Measurements from ENCODE around the gene HS3ST3B1. TPM values are rescaled to one million over a fixed set of nuclear protein-coding genes. Genes with fewer than 3 reads are reported as not detected.

The HS3ST3B1 gene
- polyA plus RNA-seq, 1 of the 3 experiments (the other 2 are of a cell fraction), result 0.67 TPM

GRCh38 chr17:14297161-14297851, 3.6 kb upstream of the HS3ST3B1 start:
- Histone ChIP-seq H3K36me3 (replicated peaks in 1 of 2; ENCODE audit: control insufficient read depth in 1 of 2, insufficient read depth in 2 of 2, low read length in 1 of 2) (no peaks in the 10 kb centered on the region), H3K9ac (no peak overlapping the region), H3K9me3 (no peaks in the 10 kb centered on the region), H3K79me2 (ENCODE audit: insufficient read depth) (peaks cover 10% of the 10 kb centered on the region), H3K9me2 (no peaks in the 10 kb centered on the region), H3K27ac (ENCODE audit: low read depth in 2 of 2, low read length in 1 of 2) (no peak overlapping the region), H3K4me2 (peak overlapping the region; percentile 69), H3K27me3 (ENCODE audit: insufficient read depth) (peaks cover 61% of the 10 kb centered on the region), H3F3A (replicated peaks; ENCODE audit: insufficient read depth) (no peaks in the 10 kb centered on the region), H3K4me3 (ENCODE audit: low read depth in 2 of 2, low read length in 1 of 2) (peak overlapping the region; percentile 33 to 54; a peak in 3 of 4 replicates), H4K20me1 (ENCODE audit: insufficient read depth) (no peaks in the 10 kb centered on the region; the same call in 1 of the 2 replicates), H2AFZ (ENCODE audit: low read depth) (no peak overlapping the region), H3K4me1 (ENCODE audit: control insufficient read depth in 1 of 2, insufficient read depth in 2 of 2, low read depth in 1 of 2, low read length in 1 of 2) (peaks cover 0 to 18% of the 10 kb centered on the region in 2 experiments; a peak in 2 of 4 replicates)
- WGBS (ENCODE audit: low lambda C conversion rate), result 7% methylated on average over 19 of the region's 63 CpGs
- TF ChIP-seq GATA2 (CRISPR knock-in tag; IDR thresholded peaks at IDR 0.05), result no peak
- TF ChIP-seq CTCF (IDR thresholded peaks at IDR 0.05), result peak; percentile 46
- CTCF ChIA-PET, result interaction anchor here (0.7 to 4.1 kb wide), 5 partner anchors 12 to 1182 kb away, joined by 3 to 12 read pairs (median 4); no protein-coding TSS in a partner anchor
- DNase-seq, result peak; percentile 50
- POLR2A ChIA-PET, result no interaction called here

- Histone ChIP-seq H2AFZ (ENCODE audit: low read depth) (peak overlapping the region; percentile 15; the same call in 1 of the 2 replicates), H4K20me1 (ENCODE audit: insufficient read depth) (no peaks in the 10 kb centered on the region; the same call in 1 of the 2 replicates), H3K4me1 (ENCODE audit: control insufficient read depth in 1 of 2, insufficient read depth in 2 of 2, low read depth in 1 of 2, low read length in 1 of 2) (peaks cover 0 to 23% of the 10 kb centered on the region in 2 experiments; a peak in 2 of 4 replicates), H3K79me2 (ENCODE audit: insufficient read depth) (peaks cover 17% of the 10 kb centered on the region), H3K4me2 (no peak overlapping the region), H3K9me3 (no peaks in the 10 kb centered on the region), H3K4me3 (ENCODE audit: low read depth in 2 of 2, low read length in 1 of 2) (no peak overlapping the region), H3K27me3 (ENCODE audit: insufficient read depth) (peaks cover 60% of the 10 kb centered on the region), H3K9me2 (no peaks in the 10 kb centered on the region), H3K9ac (no peak overlapping the region), H3K36me3 (replicated peaks in 1 of 2; ENCODE audit: control insufficient read depth in 1 of 2, insufficient read depth in 2 of 2, low read length in 1 of 2) (no peaks in the 10 kb centered on the region), H3F3A (replicated peaks; ENCODE audit: insufficient read depth) (no peaks in the 10 kb centered on the region), H3K27ac (ENCODE audit: low read depth in 2 of 2, low read length in 1 of 2) (no peak overlapping the region)
- ChIA-PET POLR2A (no interaction called here), CTCF (interaction anchor here (0.6 to 4.1 kb wide), 5 partner anchors 702 to 1268 kb away, joined by 3 to 12 read pairs (median 4); no protein-coding TSS in a partner anchor)
- TF ChIP-seq EZH2phosphoT487 (IDR thresholded peaks at IDR 0.05; ENCODE audit: borderline replicate concordance, low read depth), result peak; percentile 88
- no peak for TF ChIP-seq NRF1 (IDR thresholded peaks at IDR 0.05; ENCODE audit: low read depth, low read length)
- WGBS (ENCODE audit: low lambda C conversion rate), result 46% methylated on average over 22 of the region's 42 CpGs
- DNase-seq, result no peak
Observed at GRCh38 chr17:14298221-14298946, 2.5 kb upstream of the HS3ST3B1 start.

GRCh38 chr17:14298947-14299279, 2.0 kb upstream of the HS3ST3B1 start:
- no peak for TF ChIP-seq RAD21 (IDR thresholded peaks at IDR 0.05; ENCODE audit: low read length)
- TF ChIP-seq GATA2 (CRISPR knock-in tag; IDR thresholded peaks at IDR 0.05), result no peak
- TF ChIP-seq EZH2phosphoT487 (IDR thresholded peaks at IDR 0.05; ENCODE audit: borderline replicate concordance, low read depth), result 0 out of 2 replicates have a peak, but pooled peaks have one; percentile 21
- CTCF ChIA-PET, result interaction anchor here (0.6 to 4.1 kb wide), 5 partner anchors 702 to 1268 kb away, joined by 3 to 12 read pairs (median 4); no protein-coding TSS in a partner anchor
- Histone ChIP-seq H2AFZ (ENCODE audit: low read depth) (peak overlapping the region; percentile 15; the same call in 1 of the 2 replicates), H4K20me1 (ENCODE audit: insufficient read depth) (no peaks in the 10 kb centered on the region; the same call in 1 of the 2 replicates), H3K4me1 (ENCODE audit: control insufficient read depth in 1 of 2, insufficient read depth in 2 of 2, low read depth in 1 of 2, low read length in 1 of 2) (peaks cover 0 to 23% of the 10 kb centered on the region in 2 experiments; a peak in 2 of 4 replicates), H3K9ac (no peak overlapping the region), H3K36me3 (replicated peaks in 1 of 2; ENCODE audit: control insufficient read depth in 1 of 2, insufficient read depth in 2 of 2, low read length in 1 of 2) (no peaks in the 10 kb centered on the region), H3K9me2 (no peaks in the 10 kb centered on the region), H3K27me3 (ENCODE audit: insufficient read depth) (peaks cover 57% of the 10 kb centered on the region), H3K4me2 (peak overlapping the region; percentile 82), H3F3A (replicated peaks; ENCODE audit: insufficient read depth) (no peaks in the 10 kb centered on the region), H3K4me3 (ENCODE audit: low read depth in 2 of 2, low read length in 1 of 2) (no peak overlapping the region; a peak in 1 of 4 replicates), H3K27ac (ENCODE audit: low read depth in 2 of 2, low read length in 1 of 2) (no peak overlapping the region), H3K9me3 (no peaks in the 10 kb centered on the region), H3K79me2 (ENCODE audit: insufficient read depth) (peaks cover 23% of the 10 kb centered on the region)
- POLR2A ChIA-PET, result no interaction called here
- no peak for DNase-seq
- 14% methylated on average over 8 of the region's 8 CpGs for WGBS (ENCODE audit: low lambda C conversion rate)

Data from SK-N-SH (cell line).